Trophoblast cell (in vitro differentiated cells and primary cell): ENCODE data around the gene GNPTAB.

Experiments used
- DNase-seq, 2 donors: peaks; one replicate each; pipeline ENCODE4 v3.0.0-alpha.2; 2016
- H2AFZ ChIP-seq: 2 replicates; pipeline ENCODE4 v1.6.1; 2013; ENCODE audit warnings: low read length, moderate library complexity, mild to moderate bottlenecking; ENCODE audit not compliant: insufficient read depth, poor library complexity
- H2AK5ac ChIP-seq: 2 replicates; pipeline ENCODE4 v1.6.1; 2013; ENCODE audit warnings: mild to moderate bottlenecking, low read length
- H2BK120ac ChIP-seq: 2 replicates; pipeline ENCODE4 v1.6.1; 2013; ENCODE audit warnings: low read length, mild to moderate bottlenecking, moderate library complexity; ENCODE audit not compliant: insufficient read depth, poor library complexity
- H2BK12ac ChIP-seq: 2 replicates; pipeline ENCODE4 v1.6.1; 2013; ENCODE audit warnings: mild to moderate bottlenecking, low read length, moderate library complexity
- H2BK5ac ChIP-seq: 2 replicates; pipeline ENCODE4 v1.6.1; 2013; ENCODE audit warnings: low read length, low read depth, moderate library complexity, mild to moderate bottlenecking; ENCODE audit not compliant: poor library complexity
- H3K14ac ChIP-seq: 2 replicates; pipeline ENCODE4 v1.6.1; 2013; ENCODE audit warnings: mild to moderate bottlenecking, low read length
- H3K18ac ChIP-seq: 2 replicates; pipeline ENCODE4 v1.6.1; 2013; ENCODE audit warnings: mild to moderate bottlenecking, low read length
- H3K23ac ChIP-seq: 2 replicates; pipeline ENCODE4 v1.6.1; 2013; ENCODE audit warnings: low read length
- H3K27ac ChIP-seq: 2 replicates; pipeline ENCODE4 v1.5.1; 2013; ENCODE audit warnings: low read depth, mild to moderate bottlenecking, inconsistent platforms, low read length, moderate library complexity
- H3K27me3 ChIP-seq: 2 replicates; pipeline ENCODE4 v1.6.1; 2013; ENCODE audit warnings: inconsistent platforms, mild to moderate bottlenecking, low read length, moderate library complexity; ENCODE audit not compliant: insufficient read depth
- H3K36me3 ChIP-seq, 2 experiments: 1 replicate in 1 of 2; 2 replicates in 1 of 2; pipeline ENCODE4 v1.6.1; 2013; ENCODE audit warnings: low read length in 2 of 2, mild to moderate bottlenecking in 2 of 2, moderate library complexity in 1 of 2; ENCODE audit not compliant: insufficient read depth in 2 of 2, control insufficient read depth in 1 of 2
- H3K4ac ChIP-seq: 2 replicates; pipeline ENCODE4 v1.6.1; 2013; ENCODE audit warnings: low read depth, mild to moderate bottlenecking, low read length, moderate library complexity
- H3K4me1 ChIP-seq, 2 experiments: 1 replicate in 1 of 2; 2 replicates in 1 of 2; pipeline ENCODE4 v1.6.1; 2013; ENCODE audit warnings: low read length in 2 of 2, mild to moderate bottlenecking in 2 of 2, moderate library complexity in 1 of 2; ENCODE audit not compliant: insufficient read depth in 2 of 2, control insufficient read depth in 1 of 2
- H3K4me2 ChIP-seq: 2 replicates; pipeline ENCODE4 v1.6.1; 2013; ENCODE audit warnings: inconsistent platforms, mild to moderate bottlenecking, low read length, moderate library complexity
- H3K4me3 ChIP-seq: 2 replicates; pipeline ENCODE4 v1.5.1; 2013; ENCODE audit warnings: mild to moderate bottlenecking, low read depth, low read length, inconsistent platforms
- H3K79me1 ChIP-seq: one replicate; pipeline ENCODE4 v1.6.1; 2013; ENCODE audit warnings: low read length
- H3K79me2 ChIP-seq: 2 replicates; pipeline ENCODE4 v1.6.1; 2013; ENCODE audit warnings: low read length, mild to moderate bottlenecking; ENCODE audit not compliant: control insufficient read depth, insufficient read depth, poor library complexity
- H3K9ac ChIP-seq: 2 replicates; pipeline ENCODE4 v1.6.1; 2013; ENCODE audit warnings: mild to moderate bottlenecking, low read length
- H3K9me3 ChIP-seq: 2 replicates; pipeline ENCODE4 v1.6.1; 2013; ENCODE audit warnings: low read depth, mild to moderate bottlenecking, control low read depth, inconsistent platforms, low read length; ENCODE audit not compliant: insufficient read depth
- H4K12ac ChIP-seq: 2 replicates; pipeline ENCODE4 v1.6.1; 2013; ENCODE audit warnings: low read depth, mild to moderate bottlenecking, low read length, moderate library complexity
- H4K8ac ChIP-seq: 2 replicates; pipeline ENCODE4 v1.6.1; 2013; ENCODE audit warnings: low read depth, mild to moderate bottlenecking, low read length, moderate library complexity
- H4K91ac ChIP-seq: one replicate; pipeline ENCODE4 v1.6.1; 2013; ENCODE audit warnings: low read depth, mild to moderate bottlenecking, low read length, moderate library complexity
- WGBS: extraction: QIAGEN DNeasy Blood & Tissue Kit; methylation state at CpG from one replicate; pipeline ENCODE4 v1.1.7; 2013; ENCODE audit warnings: missing lambda C conversion rate; ENCODE audit not compliant: insufficient read length, insufficient coverage; ENCODE audit errors: extremely low coverage; 5-methylcytosine and 5-hydroxymethylcytosine counted together

The GNPTAB gene

GRCh38 chr12:101829639-101830366 is 956 bp downstream of the GNPTAB start:
- peak overlapping the region; percentile 78 for H3K4me2 ChIP-seq
- no peak overlapping the region for H3K23ac ChIP-seq
- peak overlapping the region; percentile 55 for H3K14ac ChIP-seq
- H3K4ac ChIP-seq, result peak overlapping the region; percentile 82
- H3K9me3 ChIP-seq, result no peaks in the 10 kb centered on the region
- no peak overlapping the region for H3K18ac ChIP-seq
- H2AK5ac ChIP-seq, result no peak overlapping the region
- no peak overlapping the region for H2BK12ac ChIP-seq
- no peaks in the 10 kb centered on the region for H3K27me3 ChIP-seq
- H2AFZ ChIP-seq, result peak overlapping the region; percentile 91
- no peak overlapping the region for H4K8ac ChIP-seq
- H4K12ac ChIP-seq, result no peak overlapping the region
- no peak for DNase-seq
- H3K4me1 ChIP-seq, result no peaks in the 10 kb centered on the region
- H2BK120ac ChIP-seq, result no peak overlapping the region
- H3K27ac ChIP-seq, result no peak overlapping the region
- no CpG with 5 or more reads among the region's 11 CpGs for WGBS
- H3K36me3 ChIP-seq, result no peaks in the 10 kb centered on the region
- no peak overlapping the region for H3K9ac ChIP-seq
- no peak overlapping the region for H4K91ac ChIP-seq
- no peak overlapping the region for H2BK5ac ChIP-seq
- H3K4me3 ChIP-seq, result peak overlapping the region; percentile 88
- peaks cover 4% of the 10 kb centered on the region for H3K79me1 ChIP-seq
- H3K79me2 ChIP-seq, result peaks cover 4% of the 10 kb centered on the region

DNA sequence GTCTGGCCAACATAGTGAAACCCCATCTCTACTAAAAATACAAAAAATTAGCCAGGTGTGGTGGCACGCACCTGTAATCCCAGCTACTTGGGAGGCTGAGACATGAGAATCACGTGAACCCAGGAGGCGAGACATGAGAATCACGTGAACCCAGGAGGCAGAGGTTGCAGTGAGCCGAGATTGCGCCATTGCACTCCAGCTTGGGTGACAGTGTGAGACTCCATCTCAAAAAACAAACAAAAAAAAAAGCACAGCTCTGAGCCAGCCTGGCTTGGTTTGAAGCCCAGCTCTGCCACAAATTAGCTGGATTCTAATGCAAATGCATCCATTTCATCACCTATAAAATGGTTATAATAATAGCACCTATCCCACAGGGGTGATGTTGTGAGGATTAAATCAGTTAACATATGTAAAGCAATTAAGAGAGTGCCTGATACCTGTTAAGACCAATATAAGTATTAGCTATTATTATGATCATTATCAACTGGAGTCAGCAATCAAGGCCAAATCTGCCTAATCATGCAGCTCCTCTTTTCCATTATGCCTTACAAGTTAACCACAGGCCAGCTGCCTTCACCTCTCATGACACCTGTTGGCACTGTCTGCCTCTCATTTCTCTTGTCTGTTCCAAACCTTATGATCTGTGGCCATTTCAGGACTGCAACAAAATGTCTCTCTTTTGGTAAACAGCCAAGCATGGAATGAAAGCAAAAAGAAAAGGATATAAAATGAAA is 2.1 kb downstream of the GNPTAB start:
- Histone ChIP-seq H3K14ac (no peak overlapping the region), H4K8ac (no peak overlapping the region)

GRCh38 chr12:101826766-101827368 is 3.9 kb downstream of the GNPTAB start:
- H2BK5ac ChIP-seq, result no peak overlapping the region
- H2BK12ac ChIP-seq, result no peak overlapping the region
- H3K79me2 ChIP-seq, result peaks cover 4% of the 10 kb centered on the region
- no peak overlapping the region for H3K9ac ChIP-seq
- H3K18ac ChIP-seq, result no peak overlapping the region
- no peak overlapping the region for H4K8ac ChIP-seq
- H3K4ac ChIP-seq, result no peak overlapping the region
- H2AK5ac ChIP-seq, result no peak overlapping the region
- no peak overlapping the region for H3K27ac ChIP-seq
- no peak overlapping the region for H3K14ac ChIP-seq
- H3K4me3 ChIP-seq, result no peak overlapping the region
- H3K4me1 ChIP-seq, result peaks cover 0 to 3% of the 10 kb centered on the region in 2 experiments
- WGBS, result no CpG with 5 or more reads among the region's 3 CpGs
- no peaks in the 10 kb centered on the region for H3K27me3 ChIP-seq
- DNase-seq, result no peak
- H3K79me1 ChIP-seq, result peaks cover 4% of the 10 kb centered on the region
- H4K91ac ChIP-seq, result no peak overlapping the region
- no peak overlapping the region for H3K23ac ChIP-seq
- H2AFZ ChIP-seq, result no peak overlapping the region
- H2BK120ac ChIP-seq, result no peak overlapping the region
- no peak overlapping the region for H4K12ac ChIP-seq
- H3K36me3 ChIP-seq, result no peaks in the 10 kb centered on the region
- no peaks in the 10 kb centered on the region for H3K9me3 ChIP-seq
- no peak overlapping the region for H3K4me2 ChIP-seq

More for the DNA sequence above, 2.1 kb downstream of the GNPTAB start:
- no CpG with 5 or more reads among the region's 6 CpGs for WGBS
- Histone ChIP-seq H3K23ac (no peak overlapping the region), H3K4ac (no peak overlapping the region), H2BK12ac (no peak overlapping the region), H4K91ac (no peak overlapping the region), H3K4me1 (peaks cover 0 to 3% of the 10 kb centered on the region in 2 experiments), H3K27ac (no peak overlapping the region), H2AFZ (no peak overlapping the region), H3K9ac (no peak overlapping the region), H3K9me3 (no peaks in the 10 kb centered on the region), H3K79me2 (peaks cover 4% of the 10 kb centered on the region), H3K27me3 (no peaks in the 10 kb centered on the region), H3K36me3 (no peaks in the 10 kb centered on the region), H2AK5ac (no peak overlapping the region), H2BK120ac (no peak overlapping the region), H3K79me1 (peaks cover 4% of the 10 kb centered on the region), H3K4me3 (no peak overlapping the region), H4K12ac (no peak overlapping the region), H3K18ac (no peak overlapping the region), H2BK5ac (no peak overlapping the region), H3K4me2 (no peak overlapping the region)
- no peak for DNase-seq

- 100% methylated on average over 1 of the region's 2 CpGs for WGBS
- Histone ChIP-seq H3K4me2 (no peak overlapping the region), H3K27ac (no peak overlapping the region), H2BK5ac (no peak overlapping the region), H3K18ac (no peak overlapping the region), H4K91ac (no peak overlapping the region), H3K4me1 (peaks cover 0 to 3% of the 10 kb centered on the region in 2 experiments), H3K36me3 (no peaks in the 10 kb centered on the region), H3K4me3 (no peak overlapping the region), H3K14ac (no peak overlapping the region), H2BK12ac (no peak overlapping the region), H3K9ac (no peak overlapping the region), H4K8ac (no peak overlapping the region), H2BK120ac (no peak overlapping the region), H2AFZ (no peak overlapping the region), H3K27me3 (no peaks in the 10 kb centered on the region), H4K12ac (no peak overlapping the region), H3K23ac (no peak overlapping the region), H3K79me1 (no peaks in the 10 kb centered on the region), H3K79me2 (no peaks in the 10 kb centered on the region), H2AK5ac (no peak overlapping the region), H3K4ac (no peak overlapping the region), H3K9me3 (no peaks in the 10 kb centered on the region)
- DNase-seq, result no peak
Observed at GRCh38 chr12:101824831-101825230, 5.9 kb downstream of the GNPTAB start.
